Panc1 (cell line): ENCODE data around the gene ZNF688.

Experiments used
- POLR2AphosphoS5 ChIP-seq: IDR thresholded peaks from 2 replicates; pipeline ENCODE4 v1.6.1; 2012; ENCODE audit warnings: mild to moderate bottlenecking, low read depth, low read length, moderate library complexity
- TCF7L2 ChIP-seq: IDR thresholded peaks from 2 replicates; pipeline ENCODE4 v1.6.1; 2011; ENCODE audit warnings: mild to moderate bottlenecking, low read depth, low read length, inconsistent platforms
- TF ChIP-seq, protein P1 (sequence below): fragments of 450-650 bp; IDR thresholded peaks from 2 replicates; pipeline ENCODE4 v1.5.1; 2017; ENCODE audit warnings: mild to moderate bottlenecking

DNA sequence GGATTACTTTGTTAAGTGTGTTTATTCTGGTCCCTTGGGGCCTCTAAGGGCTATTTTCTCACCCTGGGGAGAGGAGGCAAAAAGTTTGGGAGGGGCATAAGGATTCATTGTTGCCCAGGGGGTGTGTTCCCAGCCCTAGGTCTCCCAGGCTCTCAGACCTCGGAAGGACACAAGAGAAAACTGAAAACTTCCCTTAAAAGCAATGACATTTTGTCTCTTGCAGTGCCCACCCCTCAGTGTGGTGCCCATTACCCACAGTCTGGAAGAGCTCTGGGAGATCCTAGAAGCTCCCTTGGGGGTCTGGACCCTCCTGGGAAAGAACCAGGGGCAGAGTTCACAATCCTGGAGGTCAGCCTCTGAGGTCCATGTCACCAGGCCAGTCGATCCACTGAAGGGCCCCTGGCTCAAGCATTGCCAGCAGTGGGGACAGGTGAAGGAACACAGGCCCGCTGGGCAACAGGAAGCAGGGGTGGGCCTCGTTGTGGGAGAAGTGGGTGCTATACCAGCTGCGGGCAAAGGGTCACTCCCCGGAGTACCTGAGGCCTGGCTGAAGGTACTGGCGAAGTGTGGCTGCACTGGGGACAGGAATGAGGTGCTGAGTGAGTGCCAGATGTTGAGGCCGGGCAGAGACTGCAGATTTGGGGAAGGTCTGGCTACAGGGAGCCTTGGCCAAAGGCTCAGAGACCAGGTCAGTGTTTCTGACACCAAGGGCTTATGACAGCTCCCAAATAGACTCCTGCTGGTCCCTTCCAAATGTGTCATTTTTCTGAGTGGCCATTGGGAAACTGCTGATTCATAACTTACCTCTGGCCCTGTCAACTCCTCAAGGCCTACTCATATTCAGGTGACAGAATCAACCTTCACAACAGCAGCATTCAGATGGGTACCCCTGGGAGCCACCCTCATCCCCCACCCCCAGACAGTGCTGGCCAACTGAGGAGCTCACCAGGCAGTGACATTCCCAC, 32.2 kb downstream of the ZNF688 start:
- TF ChIP-seq, protein P1, sequence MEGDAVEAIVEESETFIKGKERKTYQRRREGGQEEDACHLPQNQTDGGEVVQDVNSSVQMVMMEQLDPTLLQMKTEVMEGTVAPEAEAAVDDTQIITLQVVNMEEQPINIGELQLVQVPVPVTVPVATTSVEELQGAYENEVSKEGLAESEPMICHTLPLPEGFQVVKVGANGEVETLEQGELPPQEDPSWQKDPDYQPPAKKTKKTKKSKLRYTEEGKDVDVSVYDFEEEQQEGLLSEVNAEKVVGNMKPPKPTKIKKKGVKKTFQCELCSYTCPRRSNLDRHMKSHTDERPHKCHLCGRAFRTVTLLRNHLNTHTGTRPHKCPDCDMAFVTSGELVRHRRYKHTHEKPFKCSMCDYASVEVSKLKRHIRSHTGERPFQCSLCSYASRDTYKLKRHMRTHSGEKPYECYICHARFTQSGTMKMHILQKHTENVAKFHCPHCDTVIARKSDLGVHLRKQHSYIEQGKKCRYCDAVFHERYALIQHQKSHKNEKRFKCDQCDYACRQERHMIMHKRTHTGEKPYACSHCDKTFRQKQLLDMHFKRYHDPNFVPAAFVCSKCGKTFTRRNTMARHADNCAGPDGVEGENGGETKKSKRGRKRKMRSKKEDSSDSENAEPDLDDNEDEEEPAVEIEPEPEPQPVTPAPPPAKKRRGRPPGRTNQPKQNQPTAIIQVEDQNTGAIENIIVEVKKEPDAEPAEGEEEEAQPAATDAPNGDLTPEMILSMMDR = no peak
- no peak for TF ChIP-seq TCF7L2
- no peak for TF ChIP-seq POLR2AphosphoS5
